Measurements from ENCODE around the gene RBPJL.
"Not testable (repeated sequence)": the region's sequence is repeated elsewhere in the genome, so short reads cannot be mapped to it uniquely, and the experiment has no call there.

Gene RBPJL

GRCh38 chr20:45346851-45347250 lies 40.2 kb downstream of the RBPJL start:
- ATAC-seq (ENCODE audit: low read depth), result no peak
- H3K9me3 ChIP-seq (ENCODE audit: severe bottlenecking), result no peaks in the 10 kb centered on the region
- H3K4me3 ChIP-seq (ENCODE audit: severe bottlenecking), result peak overlapping the region; percentile 98
- peaks cover 57% of the 10 kb centered on the region for H3K4me1 ChIP-seq (ENCODE audit: insufficient read depth, poor library complexity, severe bottlenecking)
- no peak for DNase-seq (ENCODE audit: low spot score)
- TF ChIP-seq, protein P1, sequence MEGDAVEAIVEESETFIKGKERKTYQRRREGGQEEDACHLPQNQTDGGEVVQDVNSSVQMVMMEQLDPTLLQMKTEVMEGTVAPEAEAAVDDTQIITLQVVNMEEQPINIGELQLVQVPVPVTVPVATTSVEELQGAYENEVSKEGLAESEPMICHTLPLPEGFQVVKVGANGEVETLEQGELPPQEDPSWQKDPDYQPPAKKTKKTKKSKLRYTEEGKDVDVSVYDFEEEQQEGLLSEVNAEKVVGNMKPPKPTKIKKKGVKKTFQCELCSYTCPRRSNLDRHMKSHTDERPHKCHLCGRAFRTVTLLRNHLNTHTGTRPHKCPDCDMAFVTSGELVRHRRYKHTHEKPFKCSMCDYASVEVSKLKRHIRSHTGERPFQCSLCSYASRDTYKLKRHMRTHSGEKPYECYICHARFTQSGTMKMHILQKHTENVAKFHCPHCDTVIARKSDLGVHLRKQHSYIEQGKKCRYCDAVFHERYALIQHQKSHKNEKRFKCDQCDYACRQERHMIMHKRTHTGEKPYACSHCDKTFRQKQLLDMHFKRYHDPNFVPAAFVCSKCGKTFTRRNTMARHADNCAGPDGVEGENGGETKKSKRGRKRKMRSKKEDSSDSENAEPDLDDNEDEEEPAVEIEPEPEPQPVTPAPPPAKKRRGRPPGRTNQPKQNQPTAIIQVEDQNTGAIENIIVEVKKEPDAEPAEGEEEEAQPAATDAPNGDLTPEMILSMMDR (IDR thresholded peaks at IDR 0.05; ENCODE audit: poor library complexity, severe bottlenecking), result no peak
- peaks cover 61% of the 10 kb centered on the region for H3K36me3 ChIP-seq (ENCODE audit: low read depth)
- peak overlapping the region; percentile 99 for H3K27ac ChIP-seq (ENCODE audit: poor library complexity, severe bottlenecking)
- H3K27me3 ChIP-seq (ENCODE audit: insufficient read depth, poor library complexity, severe bottlenecking), result no peaks in the 10 kb centered on the region

DNA sequence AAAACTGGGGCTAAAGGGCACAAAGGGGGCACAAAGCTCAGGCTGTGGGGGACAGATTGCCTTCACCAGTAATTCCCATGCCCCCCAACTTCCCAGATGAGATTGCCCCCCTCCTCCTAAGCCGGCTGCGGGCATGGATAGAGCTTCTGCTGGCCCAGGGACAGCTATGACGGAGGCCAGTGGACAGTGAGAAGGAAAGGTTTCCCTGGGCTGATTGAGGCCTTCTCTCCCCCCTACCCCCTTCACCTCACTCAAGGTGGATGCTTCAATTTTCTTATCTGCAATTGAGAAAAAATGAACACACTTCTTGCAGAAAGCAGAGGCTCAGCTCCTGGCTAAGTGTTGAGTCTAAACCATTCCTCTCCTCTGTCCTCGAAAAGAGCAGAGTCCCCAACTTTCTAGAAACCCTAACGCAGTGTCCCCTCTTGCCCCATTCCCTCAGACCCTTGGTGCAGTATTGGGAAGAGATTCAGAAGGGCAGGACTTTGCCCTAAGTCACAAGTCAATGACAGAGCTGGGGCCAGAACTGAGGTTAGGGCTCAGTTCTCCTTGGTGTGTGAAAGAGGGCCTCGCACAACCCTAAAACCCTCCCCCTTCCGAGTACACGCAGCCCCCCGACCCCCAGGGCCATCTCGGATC lies 40.8 kb downstream of the RBPJL start:
- no peak for DNase-seq (ENCODE audit: low spot score)

DNA sequence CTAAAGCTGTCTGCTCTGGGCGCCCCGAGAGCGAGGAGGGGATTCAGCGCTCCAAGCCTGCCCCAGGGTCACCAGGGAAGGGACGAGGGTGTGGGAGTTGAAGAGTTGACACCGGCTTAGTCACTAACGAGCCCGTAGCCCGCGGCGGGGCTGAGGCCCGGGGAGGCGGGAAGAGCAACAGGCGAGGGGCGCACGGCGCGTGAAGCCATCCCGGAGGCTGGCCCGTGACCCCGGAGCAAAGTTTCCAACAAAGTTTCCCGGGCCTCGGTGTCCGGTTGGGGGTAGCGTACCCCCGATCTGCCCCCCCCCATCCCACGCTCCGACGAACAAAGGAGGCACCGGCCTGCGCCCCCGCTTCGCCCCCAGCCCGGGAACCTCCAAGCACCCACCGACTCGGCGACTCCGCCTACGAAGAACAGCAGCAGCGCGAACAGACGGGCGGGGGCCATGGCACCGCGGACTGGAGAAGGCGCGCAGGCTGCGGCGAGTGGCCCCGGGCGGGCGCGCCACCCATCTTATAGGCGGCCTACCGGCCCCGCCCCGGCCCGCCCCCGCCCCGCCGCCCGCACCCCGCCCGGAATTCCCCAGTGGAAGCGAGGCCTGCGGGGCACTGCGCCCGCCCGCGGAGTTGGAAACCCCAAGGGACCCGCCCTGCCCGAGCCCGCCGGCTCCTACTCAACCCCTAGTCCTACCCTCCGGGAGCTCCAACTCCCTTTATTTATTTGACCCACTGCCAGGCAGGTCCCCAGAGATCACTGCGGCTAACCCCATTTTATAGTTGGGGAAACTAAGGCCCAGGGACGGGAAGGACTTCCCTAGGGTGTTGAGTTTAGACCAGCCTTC lies 41.5 kb downstream of the RBPJL start, which contains the start of gene SDC4:
TSS of gene SDC4 (minus strand) at position 489 of the 843 bp plus-strand sequence. CDS start at position 449, 40 bp downstream.
- H3K27me3 ChIP-seq (ENCODE audit: insufficient read depth, poor library complexity, severe bottlenecking), result no peaks in the 10 kb centered on the region
- peaks cover 44% of the 10 kb centered on the region for H3K4me1 ChIP-seq (ENCODE audit: insufficient read depth, poor library complexity, severe bottlenecking)
- no peaks in the 10 kb centered on the region for H3K9me3 ChIP-seq (ENCODE audit: severe bottlenecking)
- peak; percentile 35 for ATAC-seq (ENCODE audit: low read depth)
- TF ChIP-seq, protein P1 (IDR thresholded peaks at IDR 0.05; ENCODE audit: poor library complexity, severe bottlenecking), result peak; percentile 10
- H3K27ac ChIP-seq (ENCODE audit: poor library complexity, severe bottlenecking), result peak within 1 kb of the TSS; percentile 99
- peaks cover 49% of the 10 kb centered on the region for H3K36me3 ChIP-seq (ENCODE audit: low read depth)
- DNase-seq (ENCODE audit: low spot score), result peak; percentile 95
- peak within 1 kb of the TSS; percentile 98 for H3K4me3 ChIP-seq (ENCODE audit: severe bottlenecking)

More for the DNA sequence above, 40.8 kb downstream of the RBPJL start:
- peaks cover 55% of the 10 kb centered on the region for H3K36me3 ChIP-seq (ENCODE audit: low read depth)
- H3K4me1 ChIP-seq (ENCODE audit: insufficient read depth, poor library complexity, severe bottlenecking), result peaks cover 52% of the 10 kb centered on the region
- H3K27ac ChIP-seq (ENCODE audit: poor library complexity, severe bottlenecking), result peak overlapping the region; percentile 99
- TF ChIP-seq, protein P1 (IDR thresholded peaks at IDR 0.05; ENCODE audit: poor library complexity, severe bottlenecking), result no peak
- peak overlapping the region; percentile 98 for H3K4me3 ChIP-seq (ENCODE audit: severe bottlenecking)
- ATAC-seq (ENCODE audit: low read depth), result no peak
- H3K27me3 ChIP-seq (ENCODE audit: insufficient read depth, poor library complexity, severe bottlenecking), result no peaks in the 10 kb centered on the region
- no peaks in the 10 kb centered on the region for H3K9me3 ChIP-seq (ENCODE audit: severe bottlenecking)

DNA sequence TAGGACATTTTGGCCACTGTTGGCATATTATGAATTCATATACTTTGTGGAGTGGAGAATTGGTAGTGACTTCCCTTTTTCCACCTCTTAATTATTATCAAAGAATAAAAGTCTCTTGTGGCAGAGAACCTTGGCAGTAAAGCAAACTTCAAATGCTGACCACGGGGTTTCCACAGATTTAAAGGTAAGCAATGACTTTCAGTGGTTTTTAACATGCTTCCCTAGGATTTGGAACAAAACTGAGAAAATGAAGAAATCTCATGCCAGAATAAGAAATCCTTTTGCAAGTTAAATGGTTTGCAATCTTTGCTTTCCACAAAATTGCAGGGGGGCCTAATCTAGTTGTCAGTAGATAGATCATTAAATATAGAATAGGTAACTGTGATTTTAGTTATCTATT lies 43.6 kb downstream of the RBPJL start:
- Histone ChIP-seq H3K9me3 (ENCODE audit: severe bottlenecking) (no peaks in the 10 kb centered on the region), H3K27me3 (ENCODE audit: insufficient read depth, poor library complexity, severe bottlenecking) (no peaks in the 10 kb centered on the region), H3K36me3 (ENCODE audit: low read depth) (peaks cover 29% of the 10 kb centered on the region), H3K27ac (ENCODE audit: poor library complexity, severe bottlenecking) (no peak overlapping the region), H3K4me1 (ENCODE audit: insufficient read depth, poor library complexity, severe bottlenecking) (peaks cover 30% of the 10 kb centered on the region), H3K4me3 (ENCODE audit: severe bottlenecking) (no peak overlapping the region)
- no peak for ATAC-seq (ENCODE audit: low read depth)
- TF ChIP-seq, protein P1 (IDR thresholded peaks at IDR 0.05; ENCODE audit: poor library complexity, severe bottlenecking), result no peak
- no peak for DNase-seq (ENCODE audit: low spot score)

DNA sequence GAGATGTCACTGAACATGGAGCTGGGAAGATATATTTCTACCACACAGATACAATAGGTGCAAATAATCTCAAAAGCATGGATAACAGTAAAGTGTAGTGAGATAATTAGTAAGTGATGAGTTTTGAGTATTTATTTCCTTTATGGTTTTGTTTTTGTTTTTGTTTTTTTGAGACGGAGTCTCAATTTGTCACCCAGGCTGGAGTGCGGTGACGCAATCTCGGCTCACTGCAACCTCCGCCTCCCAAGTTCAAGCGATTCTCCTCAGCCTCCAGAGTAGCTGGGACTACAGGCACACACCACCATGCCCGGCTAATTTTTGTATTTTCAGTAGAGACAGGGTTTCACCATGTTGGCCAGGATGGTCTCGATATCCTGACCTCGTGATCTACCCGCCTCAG lies 44.2 kb downstream of the RBPJL start:
- Histone ChIP-seq H3K4me1 (ENCODE audit: insufficient read depth, poor library complexity, severe bottlenecking) (peaks cover 32% of the 10 kb centered on the region), H3K36me3 (ENCODE audit: low read depth) (peaks cover 23% of the 10 kb centered on the region)
- ATAC-seq (ENCODE audit: low read depth); H3K9me3 ChIP-seq (ENCODE audit: severe bottlenecking); DNase-seq (ENCODE audit: low spot score); H3K27me3 ChIP-seq (ENCODE audit: insufficient read depth, poor library complexity, severe bottlenecking); H3K27ac ChIP-seq (ENCODE audit: poor library complexity, severe bottlenecking); H3K4me3 ChIP-seq (ENCODE audit: severe bottlenecking): not testable (repeated sequence)
